Epithelial cell of proximal tubule (primary cell): ENCODE data around the gene TMEM62. TPM values are rescaled to one million over a fixed set of nuclear protein-coding genes. Genes with fewer than 3 reads are reported as not detected.
"Not testable (repeated sequence)": the region's sequence is repeated elsewhere in the genome, so short reads cannot be mapped to it uniquely, and the experiment has no call there.

Source experiments
- DNase-seq: peaks from one replicate; pipeline ENCODE4 v3.0.0-alpha.2; 2011; ENCODE audit warnings: low read depth
- H3K4me3 ChIP-seq: 2 replicates; pipeline ENCODE4 v1.5.1; 2011; ENCODE audit warnings: low read depth, mild to moderate bottlenecking, low read length
- CTCF ChIP-seq: conservative IDR thresholded peaks from 2 replicates; pipeline ENCODE4 v1.5.1; 2012; ENCODE audit warnings: low read depth, mild to moderate bottlenecking, low read length
- total RNA-seq: library from RNA; depleted of rRNA; stranded (reverse); fragments of >200 nt; gene quantifications from 2 replicates; pipeline ENCODE4 v1.2.3, GENCODE V29; 2015

Gene TMEM62
- total RNA-seq, 1 donor from 2014 or later = 22.6 TPM

GRCh38 chr15:43150191-43150929 lies 17.0 kb downstream of the TMEM62 start:
- peak; percentile 48 for DNase-seq
- TF ChIP-seq CTCF = no peak
- H3K4me3 ChIP-seq = no peak overlapping the region

DNA sequence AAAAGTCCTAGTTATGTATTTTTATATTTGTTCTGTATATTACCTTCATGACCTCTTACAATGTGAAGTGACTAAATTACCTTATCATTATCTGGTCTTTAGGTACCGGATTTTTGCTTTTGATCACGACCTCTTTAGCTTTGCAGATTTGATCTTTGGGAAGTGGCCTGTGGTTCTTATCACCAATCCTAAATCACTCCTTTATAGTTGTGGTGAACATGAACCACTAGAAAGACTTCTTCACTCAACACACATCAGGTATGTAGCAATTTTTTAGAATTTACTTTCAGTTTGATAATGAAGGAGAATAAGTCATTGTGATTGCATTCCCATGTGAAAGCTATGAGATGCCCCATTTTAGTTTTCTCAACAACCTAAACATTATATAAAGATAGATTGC lies 18.3 kb downstream of the TMEM62 start:
- H3K4me3 ChIP-seq = no peak overlapping the region
- no peak for TF ChIP-seq CTCF
- DNase-seq = no peak

- no peak for DNase-seq
- no peak overlapping the region for H3K4me3 ChIP-seq
- TF ChIP-seq CTCF = no peak
Observed at GRCh38 chr15:43153269-43153668, 19.9 kb downstream of the TMEM62 start.

- no peak for DNase-seq
- TF ChIP-seq CTCF = no peak
- no peak overlapping the region for H3K4me3 ChIP-seq
Observed at GRCh38 chr15:43165801-43166325, 32.5 kb downstream of the TMEM62 start.

- not testable (repeated sequence) for H3K4me3 ChIP-seq, DNase-seq
Observed at GRCh38 chr15:43167261-43167660, 33.9 kb downstream of the TMEM62 start.

DNA sequence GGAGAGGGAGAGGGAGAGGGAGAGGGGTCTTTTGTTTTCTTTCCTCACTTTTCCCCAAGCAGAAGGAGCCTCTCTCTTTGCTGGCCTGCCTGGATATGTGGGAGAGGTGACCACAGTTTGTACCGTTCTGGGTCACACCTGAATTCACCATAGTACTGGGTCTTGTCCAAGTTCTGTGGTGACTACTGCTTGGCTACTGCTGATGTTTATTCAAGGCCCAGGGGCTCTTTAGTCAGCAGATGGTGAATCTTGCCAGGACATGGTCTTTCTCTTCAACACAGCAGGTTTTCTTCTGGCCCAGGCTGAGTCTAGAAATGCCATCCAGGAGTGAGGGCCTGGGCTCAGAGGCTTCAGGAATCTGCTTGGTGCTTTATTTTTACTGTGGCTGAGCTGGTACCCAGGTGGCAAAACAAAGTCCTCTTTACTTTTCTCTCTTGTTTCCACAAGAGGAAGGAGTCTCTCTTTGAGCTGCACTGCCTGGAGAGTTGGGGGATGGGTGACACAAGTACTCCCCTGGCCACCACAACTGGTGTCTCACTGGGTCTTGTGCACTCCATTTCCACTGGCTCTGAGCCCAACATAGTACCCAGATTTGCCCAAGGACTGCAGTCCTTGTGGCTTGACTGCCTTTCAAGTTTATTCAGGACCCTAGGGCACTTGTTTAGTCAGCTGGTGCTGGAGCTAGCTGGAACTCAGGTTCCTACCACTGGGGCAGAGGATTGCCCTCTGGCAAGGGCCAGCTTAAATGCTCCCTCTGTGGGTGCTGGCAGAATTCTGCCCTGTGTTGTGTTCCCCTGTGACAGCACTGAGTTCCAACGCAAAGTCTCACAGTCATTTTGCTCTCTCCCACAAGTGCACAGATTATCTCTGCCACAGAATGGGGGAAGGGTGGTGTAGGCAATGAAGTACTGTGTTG lies 35.1 kb downstream of the TMEM62 start:
- TF ChIP-seq CTCF = peak; percentile 8
- peak; percentile 66 for DNase-seq
- no peak overlapping the region for H3K4me3 ChIP-seq

DNA sequence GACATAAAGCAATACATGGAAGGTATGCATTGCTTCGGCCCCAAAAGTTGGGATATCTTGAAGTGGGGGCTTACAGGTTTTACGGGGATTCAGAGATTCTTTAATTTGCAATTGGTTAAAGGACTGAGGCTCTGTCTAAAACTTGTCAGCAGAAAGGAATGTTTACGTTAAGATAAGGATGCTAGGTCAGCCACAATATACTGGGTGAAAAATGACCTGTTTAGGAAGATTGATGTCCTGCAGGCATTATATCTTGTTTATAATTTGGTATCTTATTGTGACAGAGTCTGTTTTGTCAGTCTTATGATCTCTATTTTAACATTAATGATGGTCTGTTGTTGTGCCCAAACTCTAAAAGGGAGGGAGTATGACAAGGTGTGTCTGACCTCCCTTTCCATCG lies 36.5 kb downstream of the TMEM62 start:
- DNase-seq = no peak
- no peak for TF ChIP-seq CTCF
- no peak overlapping the region for H3K4me3 ChIP-seq

DNA sequence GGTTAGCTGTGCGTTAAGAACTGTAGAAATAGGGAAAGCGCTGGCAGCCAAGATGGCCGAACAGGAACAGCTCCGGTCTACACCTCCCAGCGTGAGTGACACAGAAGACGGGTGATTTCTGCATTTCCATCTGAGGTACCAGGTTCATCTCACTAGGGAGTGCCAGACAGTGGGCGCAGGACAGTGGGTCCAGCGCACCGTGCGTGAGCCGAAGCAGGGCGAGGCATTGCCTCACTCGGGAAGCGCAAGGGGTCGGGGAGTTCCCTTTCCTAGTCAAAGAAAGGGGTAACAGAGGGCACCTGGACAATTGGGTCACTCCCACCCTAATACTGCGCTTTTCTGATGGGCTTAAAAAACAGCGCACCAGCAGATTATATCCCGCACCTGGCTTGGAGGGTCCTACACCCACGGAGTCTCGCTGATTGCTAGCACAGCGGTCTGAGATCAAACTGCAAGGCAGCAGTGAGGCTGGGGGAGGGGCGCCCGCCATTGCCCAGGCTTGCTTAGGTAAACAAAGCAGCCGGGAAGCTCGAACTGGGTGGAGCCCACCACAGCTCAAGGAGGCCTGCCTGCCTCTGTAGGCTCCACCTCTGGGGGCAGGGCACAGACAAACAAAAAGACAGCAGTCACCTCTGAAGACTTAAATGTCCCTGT lies 42.4 kb downstream of the TMEM62 start:
- H3K4me3 ChIP-seq, DNase-seq: not testable (repeated sequence)

GRCh38 chr15:43177147-43177546 lies 43.8 kb downstream of the TMEM62 start:
- not testable (repeated sequence) for H3K4me3 ChIP-seq, DNase-seq
